RKO (cell line): ENCODE results near the gene CHD9.
A peak's percentile ranks its signal among the peaks of the same experiment; 100 is the strongest.
"Not testable (repeated sequence)": the region's sequence is repeated elsewhere in the genome, so short reads cannot be mapped to it uniquely, and the experiment has no call there.

ENCODE experiments used
- DNase-seq: peaks from one replicate; pipeline ENCODE4 v3.0.0-alpha.2; 2016; ENCODE audit warnings: low spot score

The CHD9 gene

DNA sequence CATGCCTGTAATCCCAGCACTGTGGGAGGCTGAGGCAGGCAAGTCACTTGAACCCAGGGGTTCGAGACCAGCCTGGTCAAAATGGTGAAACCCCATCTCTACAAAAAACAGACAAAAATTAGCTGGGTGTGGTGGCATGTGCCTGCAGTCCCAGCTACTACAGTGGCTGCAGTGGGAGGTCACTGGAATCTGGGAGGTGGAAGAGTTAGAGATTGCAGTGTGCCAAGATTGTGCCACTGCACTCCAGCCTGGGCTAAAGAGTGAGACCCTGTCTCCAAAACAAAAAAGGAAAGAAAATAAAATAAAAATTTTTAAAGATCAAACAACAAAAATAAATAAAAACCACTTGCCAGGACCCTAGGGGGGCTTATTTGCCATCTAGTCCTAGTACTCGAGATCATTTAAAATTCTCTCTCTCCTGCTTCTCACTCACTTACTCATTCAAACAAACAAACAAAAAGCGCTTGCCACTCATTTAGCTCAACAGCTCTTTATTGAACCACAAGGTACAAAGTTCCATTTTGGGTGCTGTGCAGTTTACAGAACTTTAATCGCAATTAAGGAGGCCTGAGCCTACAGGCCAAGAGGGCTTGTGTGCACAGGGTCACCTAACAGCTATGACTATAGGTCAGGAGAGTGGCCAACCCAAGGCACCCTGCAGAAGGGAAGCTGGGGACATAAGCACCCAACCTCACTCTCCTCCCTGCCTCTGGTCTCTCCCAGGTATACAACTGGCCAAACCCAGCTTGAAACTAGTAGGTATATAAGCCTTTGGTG, 6.5 kb upstream of the CHD9 start:
- DNase-seq = no peak

DNA sequence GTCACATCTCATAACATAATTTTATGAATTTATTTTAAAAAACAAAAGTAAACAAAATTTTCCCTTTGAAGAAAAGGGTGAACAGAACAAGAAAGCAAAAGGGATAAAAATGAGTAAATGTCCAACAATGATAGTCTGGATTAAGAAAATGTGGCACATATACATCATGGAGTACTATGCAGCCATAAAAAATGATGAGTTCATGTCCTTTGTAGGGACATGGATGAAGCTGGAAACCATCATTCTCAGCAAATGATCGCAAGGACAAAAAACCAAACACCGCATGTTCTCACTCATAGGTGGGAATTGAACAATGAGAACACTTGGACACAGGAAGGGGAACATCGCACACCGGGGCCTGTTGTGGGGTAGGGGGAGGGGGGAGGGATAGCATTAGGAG, 3.5 kb upstream of the CHD9 start:
- DNase-seq = not testable (repeated sequence)

DNA sequence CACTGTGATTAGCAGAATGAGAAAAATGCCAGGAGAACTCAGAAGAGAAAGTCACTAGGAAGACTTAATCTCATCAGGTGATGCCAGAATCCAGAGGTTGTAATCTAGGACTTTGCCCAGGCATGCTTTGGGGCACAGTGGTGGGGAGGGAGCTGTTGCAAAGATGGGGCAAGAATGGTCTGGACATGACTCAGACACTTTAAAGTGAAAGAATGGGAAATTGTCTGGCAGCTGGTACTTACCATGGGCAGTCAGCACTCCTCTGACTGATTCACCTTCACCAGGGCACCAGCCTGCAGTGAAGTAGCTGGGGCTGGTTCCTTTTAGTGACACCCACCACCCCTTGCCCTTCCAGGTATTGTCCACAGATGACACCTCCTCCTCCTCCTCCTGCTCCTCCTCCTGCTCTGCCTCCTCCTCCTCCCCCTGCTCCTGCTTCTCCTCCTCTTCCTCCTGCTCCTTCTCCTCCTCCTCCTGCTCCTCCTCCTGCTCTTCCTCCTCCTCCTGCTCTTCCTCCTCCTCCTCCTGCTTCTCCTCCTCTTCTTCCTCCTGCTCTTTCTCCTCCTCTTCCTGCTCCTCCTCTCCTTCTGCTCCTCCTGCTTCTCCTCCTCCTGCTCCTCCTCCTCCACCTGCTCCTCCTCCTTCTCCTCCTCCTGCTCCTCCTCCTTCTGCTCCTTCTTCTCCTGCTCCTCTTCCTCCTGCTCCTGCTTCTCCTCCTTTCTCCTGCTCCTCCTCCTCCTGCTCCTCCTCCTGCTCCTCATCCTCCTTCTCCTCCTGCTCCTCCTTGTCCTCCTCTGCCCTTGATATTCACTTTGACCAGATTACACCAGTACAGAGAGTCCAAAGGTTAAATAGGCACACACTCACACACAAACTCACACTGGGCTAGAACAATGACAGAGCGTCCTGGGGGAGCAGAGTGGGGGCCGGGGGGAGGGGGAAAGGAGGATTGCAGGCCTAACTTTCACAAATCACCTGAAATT, 2.0 kb upstream of the CHD9 start, which contains the start of gene CHD9NB:
Gene CHD9NB, minus strand, starts transcription at position 379 of the 983 bp plus-strand sequence. CDS start 8,739 bp downstream, outside the sequence.
- peak; percentile 82 for DNase-seq

DNA sequence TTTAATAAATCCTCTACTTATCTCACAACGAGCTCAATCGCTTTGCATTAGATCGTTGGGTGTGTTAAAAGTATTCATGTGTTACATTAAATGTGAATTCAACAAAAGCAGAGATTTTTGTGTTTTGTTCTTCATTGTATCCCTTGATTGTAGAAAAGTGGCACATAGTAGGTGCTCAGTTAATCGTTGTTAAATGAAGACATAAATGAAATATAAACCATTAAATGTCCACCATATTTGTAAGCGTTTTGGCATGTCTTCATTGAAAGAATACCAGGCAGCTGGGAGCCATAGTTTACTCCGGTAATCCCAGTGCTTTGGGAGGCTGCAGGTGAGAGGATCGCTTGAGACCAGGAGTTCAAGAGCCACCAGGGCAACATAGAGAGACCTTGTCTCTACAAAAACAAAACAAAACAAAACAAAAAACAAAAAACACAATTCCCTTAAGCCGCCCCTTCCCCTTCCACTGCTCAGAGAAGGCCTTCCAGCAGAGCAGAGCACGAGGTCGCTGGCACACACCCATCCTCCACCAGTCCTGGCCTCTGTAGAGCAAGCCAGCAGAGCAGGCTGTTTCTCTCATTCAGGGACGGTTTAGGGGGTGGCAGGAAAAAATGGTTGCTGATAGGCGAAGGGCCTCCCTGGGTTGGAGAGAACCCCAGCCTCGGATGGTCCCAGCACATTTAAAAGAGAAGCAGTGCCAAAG, 673 bp upstream of the CHD9 start:
- DNase-seq = peak; percentile 40

DNA sequence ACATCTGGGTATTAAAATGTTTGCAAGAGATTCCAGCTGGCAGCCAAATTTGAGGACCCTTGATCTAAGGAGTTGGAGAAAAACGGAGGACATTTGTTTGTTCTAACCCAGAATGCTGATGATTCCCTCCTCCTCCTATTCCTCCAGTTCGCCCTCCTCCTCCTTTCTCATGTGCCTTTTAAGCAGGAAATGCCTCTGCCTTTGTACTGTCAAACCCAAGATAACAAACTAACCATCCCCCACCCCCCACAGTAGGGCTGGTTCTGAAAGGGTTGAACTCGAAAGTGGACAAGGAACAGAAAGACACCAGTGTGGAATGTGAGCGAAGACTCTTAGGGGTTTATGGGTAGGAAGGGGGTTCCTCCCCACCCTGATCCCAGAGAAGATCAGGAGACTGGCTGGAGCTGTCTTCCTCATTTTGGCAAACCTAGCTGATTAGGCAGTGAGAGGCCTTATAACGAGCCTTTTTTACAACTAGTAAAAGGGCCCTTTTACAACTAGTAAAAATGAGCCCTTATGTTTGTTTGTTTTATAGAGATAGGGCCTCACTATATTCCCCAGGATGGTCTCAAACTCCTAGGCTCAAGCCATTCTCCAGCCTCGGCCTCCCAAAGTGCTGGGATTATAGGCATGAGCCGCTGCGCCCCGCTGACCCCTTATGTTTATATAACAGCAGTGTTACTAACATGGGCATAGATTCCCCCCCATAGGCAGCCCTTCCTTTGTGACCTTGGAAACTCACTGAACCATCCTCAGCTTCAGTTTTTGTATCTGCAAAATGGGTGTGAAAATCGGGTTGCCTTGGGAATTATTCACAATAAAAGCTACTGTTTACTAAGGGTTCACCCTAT, 975 bp downstream of the CHD9 start:
- DNase-seq = peak; percentile 56

DNA sequence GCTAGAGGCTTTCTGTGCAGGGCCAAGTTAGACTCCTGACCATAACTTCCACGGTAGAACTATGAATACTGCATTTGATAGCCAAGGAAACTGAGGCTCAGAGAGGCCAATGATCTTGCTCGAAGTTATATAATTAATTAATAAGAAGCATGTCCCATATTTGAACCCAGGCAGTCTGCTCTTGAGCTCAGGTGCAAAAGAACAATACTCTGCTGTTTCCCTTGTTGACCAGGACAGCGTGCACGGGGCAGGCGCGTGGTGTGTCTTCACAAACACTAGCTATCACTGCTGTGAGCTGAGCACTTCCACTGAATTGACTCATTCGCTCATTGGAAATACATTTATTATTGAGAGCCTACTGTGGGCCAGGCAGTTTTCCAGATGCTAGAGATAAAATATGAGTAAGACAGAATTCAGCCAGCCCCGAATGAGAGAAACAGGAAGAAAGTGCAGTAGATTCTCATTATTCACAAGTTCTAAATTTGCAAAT, 1.6 kb downstream of the CHD9 start:
- peak; percentile 56 for DNase-seq

DNA sequence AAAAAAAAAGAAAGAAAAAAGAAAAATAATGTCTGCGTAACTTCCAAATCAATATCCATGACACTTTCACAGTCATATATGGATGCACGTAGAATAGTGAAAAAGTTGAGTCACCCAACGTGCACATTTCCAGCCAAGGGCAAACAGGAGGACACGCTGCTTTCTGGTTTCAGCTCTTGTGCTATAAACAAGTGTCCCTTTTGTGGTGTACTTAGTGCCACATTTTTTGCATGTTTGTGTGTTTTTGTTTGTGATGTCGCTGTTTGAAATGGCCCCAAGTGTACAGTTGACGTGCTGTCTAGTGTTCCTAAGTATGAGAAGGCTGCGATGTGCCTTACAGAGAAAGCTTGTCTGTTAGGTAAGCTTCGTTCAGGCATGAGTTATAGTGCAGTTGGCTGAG, 2.9 kb downstream of the CHD9 start:
- no peak for DNase-seq

DNA sequence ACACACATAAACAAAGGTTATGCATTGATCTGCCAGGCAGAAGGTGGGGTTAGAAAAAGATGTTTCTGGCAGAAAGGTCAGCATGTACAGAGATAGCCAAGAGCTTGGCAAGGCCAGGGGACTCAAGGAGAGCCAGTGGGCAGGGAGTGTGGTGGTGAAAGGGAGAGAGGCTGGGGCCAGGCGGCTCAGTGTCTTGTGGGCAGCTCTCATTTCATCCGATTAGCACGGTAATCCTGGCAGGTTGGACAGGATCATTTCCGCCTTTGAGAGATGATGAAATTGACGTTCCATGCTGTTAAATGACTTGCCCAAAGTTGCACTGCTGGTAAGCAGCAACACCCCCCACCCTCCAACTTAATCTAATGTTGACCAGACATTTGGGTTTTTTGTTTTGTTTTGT, 3.6 kb downstream of the CHD9 start:
- no peak for DNase-seq

DNA sequence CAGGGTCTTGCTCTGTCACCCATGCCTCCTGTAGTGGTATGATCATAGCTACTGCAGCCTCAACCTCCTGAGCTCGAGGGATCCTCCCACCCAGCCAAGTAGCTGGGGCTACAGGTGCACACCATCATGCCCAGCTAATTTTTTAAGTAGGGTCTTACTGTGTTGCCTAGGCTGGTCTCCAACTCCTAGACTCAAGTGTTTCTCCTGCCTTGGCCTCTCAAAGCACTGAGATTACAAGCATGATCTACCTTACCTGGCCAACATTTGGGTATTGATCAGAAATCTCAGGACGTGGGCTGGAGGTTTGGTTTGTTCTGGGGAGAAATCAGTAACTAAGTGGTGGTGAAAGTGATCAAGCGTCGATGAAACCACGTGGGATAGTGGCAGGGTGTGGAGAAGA, 4.1 kb downstream of the CHD9 start:
- no peak for DNase-seq

DNA sequence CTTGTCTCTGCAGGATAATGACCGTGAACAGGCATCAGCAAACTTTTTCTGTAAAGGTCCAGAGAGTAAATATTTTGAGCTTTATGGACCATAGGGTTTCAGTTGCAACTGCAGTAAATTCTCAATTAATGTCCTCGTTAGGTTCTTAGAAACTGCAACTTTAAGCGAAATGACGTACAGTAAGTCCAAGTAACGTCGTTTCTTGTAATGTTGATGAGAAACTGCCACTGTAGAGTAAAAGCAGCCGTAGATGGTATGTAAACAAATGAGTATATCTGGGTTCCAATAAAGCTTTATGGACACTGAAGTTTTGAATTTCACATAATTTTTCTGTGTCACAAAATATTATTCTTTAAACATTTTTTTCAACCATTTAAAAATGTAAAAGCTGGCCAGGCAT, 4.9 kb downstream of the CHD9 start:
- no peak for DNase-seq

DNA sequence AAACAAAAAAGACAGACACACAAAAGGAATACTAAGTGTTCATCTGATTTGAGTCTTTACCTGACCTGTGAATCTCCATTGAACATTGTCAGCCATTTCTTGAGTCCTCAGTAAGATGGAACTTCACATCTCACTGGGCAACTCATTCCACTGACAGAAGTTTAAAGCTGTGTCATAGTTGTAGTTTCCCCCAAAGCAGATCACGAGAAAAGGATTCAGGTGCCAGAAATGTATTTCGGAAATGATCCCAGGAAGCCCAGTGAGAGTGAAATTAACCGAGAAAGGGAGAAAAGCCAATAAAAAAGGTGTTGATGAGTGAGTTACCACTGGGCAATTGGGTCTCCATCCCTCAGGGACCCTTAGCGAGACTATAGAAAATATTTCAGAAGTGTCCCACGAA, 6.5 kb downstream of the CHD9 start:
- DNase-seq = no peak

DNA sequence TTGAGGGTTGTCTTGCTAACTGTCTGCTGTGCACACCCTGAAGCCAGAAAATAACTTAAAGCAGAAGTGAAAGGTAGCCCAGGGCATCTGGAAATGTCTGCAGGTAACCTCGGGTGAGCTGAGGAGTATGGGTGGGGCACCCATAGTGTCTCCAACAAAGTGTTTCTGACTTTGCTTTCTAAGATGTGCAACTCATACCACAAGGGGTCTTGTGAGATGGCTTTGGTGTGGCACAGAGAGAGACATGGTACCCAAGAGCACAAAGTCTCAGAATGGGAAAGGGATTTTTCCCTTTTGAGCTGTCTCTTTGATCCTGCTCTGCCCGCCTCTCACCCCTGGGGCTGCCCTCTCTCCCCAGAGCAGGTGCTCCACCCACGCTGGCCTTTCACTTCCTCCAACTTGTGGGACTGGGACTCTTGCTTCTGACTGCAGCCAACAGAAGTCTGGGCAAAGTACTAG, 6.9 kb downstream of the CHD9 start:
- DNase-seq = no peak

DNA sequence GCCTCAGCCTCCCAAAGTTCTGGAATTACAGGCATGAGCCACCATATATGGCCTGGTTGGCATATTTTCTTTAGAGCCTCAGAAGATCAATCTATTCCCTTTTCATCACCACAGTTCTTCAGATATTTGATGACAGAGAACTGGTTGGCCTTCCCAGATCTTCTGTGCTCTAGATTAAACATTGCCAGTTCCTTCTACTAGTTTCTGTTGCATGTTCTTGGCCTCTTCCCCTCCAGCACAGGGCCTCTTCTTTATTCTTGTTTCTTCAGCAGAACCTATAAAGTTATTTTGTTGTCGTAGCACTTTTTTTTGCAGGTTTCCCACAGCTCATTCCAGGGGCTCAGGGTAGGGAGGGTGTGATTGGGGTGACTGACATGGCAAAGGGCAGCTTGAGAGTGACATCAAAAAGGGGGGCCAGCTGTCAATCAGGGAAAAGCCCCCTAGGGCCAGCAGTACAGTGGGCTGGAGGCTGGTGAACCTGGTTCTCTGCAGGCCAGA, 9.3 kb downstream of the CHD9 start:
- DNase-seq = no peak

DNA sequence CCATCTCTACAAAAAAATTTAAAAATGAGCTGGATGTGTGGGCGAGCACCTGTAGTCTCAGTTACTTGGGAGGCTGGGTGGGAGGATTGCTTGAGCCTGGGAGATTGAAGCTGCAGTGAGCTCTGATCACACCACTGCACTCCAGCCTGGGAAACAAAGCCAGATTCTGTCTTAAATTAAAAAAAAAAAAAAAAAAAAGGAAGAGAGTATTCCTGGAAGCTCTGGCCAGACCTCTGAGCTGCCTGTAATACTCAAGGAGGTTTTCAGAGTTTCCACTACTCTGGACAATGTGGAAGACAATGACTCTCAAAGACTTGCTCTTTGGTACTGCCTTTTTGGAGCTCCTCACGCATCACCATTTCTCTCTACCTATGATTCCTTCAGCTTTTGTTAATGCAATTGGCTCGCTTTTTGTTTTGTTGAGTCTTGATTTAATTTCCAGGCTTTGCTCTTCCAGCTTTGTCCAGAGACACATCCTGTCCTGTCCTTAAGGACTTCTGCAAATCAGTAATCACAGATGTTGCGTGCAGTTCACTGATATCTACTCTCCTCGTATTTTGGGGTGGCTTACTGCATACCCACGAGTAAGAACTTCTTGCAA, 10.8 kb downstream of the CHD9 start:
- DNase-seq = no peak

DNA sequence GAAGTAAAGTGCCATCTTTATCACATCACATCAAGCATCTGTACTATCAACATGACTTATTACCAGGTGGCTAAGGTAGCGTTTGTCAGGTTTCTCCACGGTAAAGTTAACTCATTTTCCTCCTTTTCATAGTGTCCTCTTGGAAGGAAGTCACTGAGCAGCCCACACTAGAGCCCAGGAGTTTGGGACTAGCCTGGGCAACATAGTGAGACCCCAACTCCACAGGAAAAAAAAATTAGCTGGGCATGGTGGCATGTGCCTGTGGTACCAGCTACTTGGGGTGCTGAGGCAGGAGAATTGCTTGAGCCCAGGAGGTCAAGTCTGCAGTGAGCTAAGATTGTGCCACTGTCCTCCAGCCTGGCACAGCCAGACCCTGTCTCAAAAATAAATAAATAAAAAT, 12.9 kb downstream of the CHD9 start:
- DNase-seq = no peak

DNA sequence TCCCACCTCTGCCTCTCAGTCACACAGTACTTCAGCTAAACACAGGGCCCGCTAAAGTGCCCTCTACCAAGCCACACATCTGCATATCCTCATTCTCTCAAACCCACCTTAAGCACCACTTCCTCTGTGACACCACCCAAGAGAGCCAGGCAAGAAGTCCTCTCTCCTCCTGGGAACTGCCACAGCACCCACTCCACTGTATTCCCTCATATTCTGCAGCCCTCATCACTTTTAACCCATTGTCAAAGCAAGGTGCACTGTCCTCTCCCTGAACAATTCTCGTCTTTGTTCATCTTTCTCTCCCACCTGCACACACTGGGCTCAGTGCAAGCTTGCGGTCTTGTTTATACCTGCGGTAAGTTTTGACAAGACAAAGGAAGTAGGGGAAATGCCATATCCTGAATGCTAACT, 13.6 kb downstream of the CHD9 start:
- DNase-seq = no peak

DNA sequence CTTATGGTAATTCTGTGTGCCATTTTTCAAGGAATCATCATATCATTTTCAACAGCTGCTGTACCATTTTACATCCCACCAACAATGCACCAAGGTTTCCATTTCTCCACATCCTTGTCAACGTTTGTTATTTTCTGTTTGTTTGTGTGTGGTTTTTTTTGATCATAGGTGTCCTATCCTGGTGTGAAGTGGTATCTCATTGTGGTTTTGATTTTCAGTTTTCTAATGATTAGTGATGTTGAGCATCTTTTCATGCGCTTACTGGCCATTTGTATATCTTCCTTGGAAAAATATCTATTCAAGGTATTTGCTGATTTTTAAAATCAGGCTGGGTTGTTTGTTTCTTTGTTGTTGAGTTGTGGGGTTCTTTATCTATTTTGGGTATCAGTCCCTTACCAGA, 15.0 kb downstream of the CHD9 start:
- DNase-seq = no peak

DNA sequence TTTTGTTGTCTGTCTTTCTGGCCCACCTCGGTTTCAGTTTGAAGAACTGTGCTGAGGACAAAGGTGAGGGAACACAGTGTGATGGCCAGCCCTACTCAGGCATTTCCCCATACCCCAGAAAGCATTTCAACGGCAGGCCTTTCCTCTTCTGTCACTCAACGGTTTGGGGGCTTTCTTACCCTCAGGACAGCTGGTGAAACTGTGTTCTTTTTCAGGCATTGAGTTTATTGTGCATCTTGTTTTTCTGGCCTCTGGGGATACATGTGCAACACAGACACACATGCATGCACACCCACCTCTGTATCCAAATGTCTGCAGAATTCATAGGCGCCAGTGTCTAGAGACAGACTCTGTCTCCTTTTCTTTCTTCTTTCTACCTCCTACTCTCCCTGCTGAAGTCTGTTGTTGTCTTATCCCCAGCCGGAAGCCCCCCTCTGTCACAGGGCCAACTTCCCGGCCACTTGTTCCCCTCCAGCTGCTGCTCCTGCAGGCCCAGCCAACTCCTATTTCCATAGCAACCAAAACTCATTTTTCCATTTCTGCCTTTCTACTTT, 17.0 kb downstream of the CHD9 start:
- DNase-seq = no peak

DNA sequence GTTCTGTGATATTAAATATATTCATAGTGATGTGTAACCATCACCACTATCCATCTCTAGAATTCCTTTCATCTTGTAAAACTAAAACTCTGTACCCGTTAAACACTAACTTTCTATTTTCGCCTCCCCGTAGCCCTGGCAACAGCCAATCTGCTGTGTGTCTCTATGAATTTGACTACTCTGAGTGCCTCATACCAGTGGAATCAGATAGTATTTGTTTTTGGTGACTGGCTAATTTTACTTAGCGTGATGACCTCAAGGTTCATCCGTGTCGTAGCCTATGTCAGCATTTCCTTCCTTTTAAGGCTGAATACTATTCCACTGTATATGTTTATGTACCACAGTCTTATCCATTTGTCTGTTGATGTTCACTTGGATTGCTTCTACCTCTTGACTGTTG, 18.2 kb downstream of the CHD9 start:
- no peak for DNase-seq

DNA sequence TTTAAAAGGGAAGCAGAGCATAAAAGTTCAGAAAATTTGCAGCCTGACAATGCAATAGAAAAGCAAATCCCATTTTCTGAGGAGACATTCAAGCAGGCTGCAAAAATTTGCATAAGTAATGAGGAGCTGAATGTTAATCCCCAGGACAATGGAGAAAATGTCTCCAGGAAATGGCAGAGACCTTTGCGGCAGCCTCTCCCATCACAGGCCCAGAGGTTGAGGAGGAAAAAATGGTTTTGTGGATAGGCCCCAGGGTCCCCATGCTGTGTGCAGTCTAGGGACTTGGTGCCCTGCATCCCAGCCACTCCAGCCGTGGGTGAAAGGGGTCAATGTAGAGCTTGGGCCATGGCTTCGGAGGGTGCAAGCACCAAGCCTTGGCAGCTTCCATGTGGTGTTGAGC, 19.5 kb downstream of the CHD9 start:
- not testable (repeated sequence) for DNase-seq
